Esophagus squamous epithelium (tissue), 5 donors: ENCODE measurements around the gene OAT. TPM values are rescaled to one million over a fixed set of nuclear protein-coding genes. Genes with fewer than 3 reads are reported as not detected.

Experiments
- DNase-seq: peaks from one replicate; lab custom pipeline; 2025; lab: John Stamatoyannopoulos, UW
- H3K27ac ChIP-seq, 4 donors: fragments of 200-600 bp; sonication (generic); one replicate each; pipeline ENCODE4 v1.5.1; 2016 to 2019; ENCODE audit warnings: mild to moderate bottlenecking in 1 of 4
- H3K27me3 ChIP-seq, 4 donors: fragments of 200-600 bp; sonication (generic); 1 replicate in 3 of 4; 2 replicates in 1 of 4; pipeline versions ENCODE4 v1.5.1 to v1.6.0; 2017 to 2021; ENCODE audit warnings: antibody characterized with exemption in 1 of 4
- H3K36me3 ChIP-seq, 3 donors: fragments of 200-600 bp; sonication (generic); one replicate each; pipeline ENCODE4 v1.5.1; 2016 to 2019
- H3K4me1 ChIP-seq, 3 donors: fragments of 200-600 bp; sonication (generic); one replicate each; pipeline ENCODE4 v1.5.1; 2017 to 2019
- H3K4me3 ChIP-seq, 4 donors: fragments of 200-600 bp; sonication (generic); 1 replicate in 3 of 4; 2 replicates in 1 of 4; pipeline ENCODE4 v1.5.1; 2016 to 2019; ENCODE audit warnings: mild to moderate bottlenecking in 2 of 4, moderate library complexity in 1 of 4
- H3K9me3 ChIP-seq, 3 donors: fragments of 200-600 bp; sonication (generic); one replicate each; pipeline ENCODE4 v1.5.1; 2016 to 2019
- CTCF ChIP-seq, 6 experiments: fragments of 450-650 bp in 4 of 6; fragments of 200-600 bp in 2 of 6; sonication (generic) in 2 of 6; IDR thresholded peaks; one replicate each; pipeline ENCODE4 v1.5.1; 2016 to 2019; ENCODE audit warnings: antibody characterized with exemption in 6 of 6, mild to moderate bottlenecking in 4 of 6, moderate library complexity in 4 of 6
- POLR2A ChIP-seq, 4 donors: fragments of 450-650 bp; IDR thresholded peaks; one replicate each; pipeline ENCODE4 v1.6.1; 2017; ENCODE audit warnings: antibody characterized with exemption in 4 of 4, mild to moderate bottlenecking in 4 of 4, moderate library complexity in 3 of 4
- WGBS, 2 donors: methylation state at CpG; one replicate each; pipeline ENCODE4 v1.1.5; 2018; 5-methylcytosine and 5-hydroxymethylcytosine counted together
- intact Hi-C: fragments of 100-400 bp; cut with DNase I; formaldehyde crosslinking; loops from one replicate; pipeline ENCODE4 v1.15.0; 2022
- total RNA-seq, 4 donors: library from RNA; depleted of rRNA; stranded (reverse); fragments of >200 nt; gene quantifications; one replicate each; pipeline ENCODE4 v1.1.0, GENCODE V29; 2016
- donor health status: DM: yes; HTN: yes; CAD: no.

Gene OAT
- total RNA-seq, 4 donors from 2014 or later, result 101 to 194 (median 131) TPM

GRCh38 chr10:124459395-124459794 is 40.7 kb upstream of the OAT start:
- Histone ChIP-seq H3K27me3 (peaks cover 0 to 17% (median 0%) of the 10 kb centered on the region in 4 donors), H3K4me3 (no peak overlapping the region), H3K36me3 (no peaks in the 10 kb centered on the region), H3K9me3 (no peaks in the 10 kb centered on the region), H3K27ac (no peak overlapping the region), H3K4me1 (peaks cover 3 to 35% (median 3%) of the 10 kb centered on the region in 3 donors)
- 35 to 58% methylated on average over 1 of the region's 1 CpG for WGBS, 2 donors
- intact Hi-C loops, result no loop called here
- DNase-seq, result no peak
- TF ChIP-seq POLR2A (IDR thresholded peaks at IDR 0.05) (no peak), CTCF (IDR thresholded peaks at IDR 0.05) (no peak)

- Histone ChIP-seq H3K4me3 (no peak overlapping the region), H3K27me3 (peaks cover 0 to 22% (median 0%) of the 10 kb centered on the region in 4 donors), H3K27ac (no peak overlapping the region), H3K9me3 (no peaks in the 10 kb centered on the region), H3K4me1 (peaks cover 3 to 35% (median 3%) of the 10 kb centered on the region in 3 donors), H3K36me3 (no peaks in the 10 kb centered on the region)
- TF ChIP-seq CTCF (IDR thresholded peaks at IDR 0.05), result no peak
- TF ChIP-seq POLR2A (IDR thresholded peaks at IDR 0.05), result no peak
- intact Hi-C loops, result no loop called here
- DNase-seq, result no peak
- WGBS, 2 donors, result 57 to 80% methylated on average over 1 to 2 of the region's 2 CpGs
Measured at GRCh38 chr10:124458889-124459288, 40.2 kb upstream of the OAT start.

GRCh38 chr10:124458473-124458872 is 39.8 kb upstream of the OAT start:
- no peak overlapping the region for H3K27ac ChIP-seq
- no peak overlapping the region for H3K4me3 ChIP-seq
- no peaks in the 10 kb centered on the region for H3K36me3 ChIP-seq
- intact Hi-C loops, result no loop called here
- no peak for TF ChIP-seq CTCF (IDR thresholded peaks at IDR 0.05)
- no peak for TF ChIP-seq POLR2A (IDR thresholded peaks at IDR 0.05)
- H3K27me3 ChIP-seq, result peaks cover 0 to 27% (median 0%) of the 10 kb centered on the region in 4 donors
- H3K9me3 ChIP-seq, result no peaks in the 10 kb centered on the region
- H3K4me1 ChIP-seq, result peaks cover 3 to 35% (median 3%) of the 10 kb centered on the region in 3 donors
- DNase-seq, result no peak
- WGBS, 2 donors, result 88 to 92% methylated on average over 3 to 4 of the region's 4 CpGs

GRCh38 chr10:124455441-124455840 is 36.7 kb upstream of the OAT start:
- peaks cover 0 to 57% (median 0%) of the 10 kb centered on the region in 4 donors for H3K27me3 ChIP-seq
- H3K27ac ChIP-seq, result no peak overlapping the region
- H3K9me3 ChIP-seq, result no peaks in the 10 kb centered on the region
- no peak overlapping the region for H3K4me3 ChIP-seq
- WGBS, 2 donors, result 61 to 64% methylated on average over 7 of the region's 7 CpGs
- H3K4me1 ChIP-seq, result peaks cover 0 to 29% (median 3%) of the 10 kb centered on the region in 3 donors
- H3K36me3 ChIP-seq, result no peaks in the 10 kb centered on the region
- TF ChIP-seq CTCF (IDR thresholded peaks at IDR 0.05) (no peak), POLR2A (IDR thresholded peaks at IDR 0.05) (no peak)
- intact Hi-C loops, result no loop called here
- DNase-seq, result no peak

- Histone ChIP-seq H3K4me3 (no peak overlapping the region), H3K36me3 (no peaks in the 10 kb centered on the region), H3K27me3 (peaks cover 0 to 70% (median 6%) of the 10 kb centered on the region in 4 donors), H3K4me1 (peaks cover 9 to 32% (median 10%) of the 10 kb centered on the region in 3 donors), H3K9me3 (no peaks in the 10 kb centered on the region), H3K27ac (no peak overlapping the region)
- intact Hi-C loops, result no loop called here
- WGBS, 2 donors, result 42 to 58% methylated on average over 7 of the region's 8 CpGs
- DNase-seq, result no peak
- TF ChIP-seq POLR2A (IDR thresholded peaks at IDR 0.05), result no peak
- no peak for TF ChIP-seq CTCF (IDR thresholded peaks at IDR 0.05)
Measured at GRCh38 chr10:124453960-124454610, 35.4 kb upstream of the OAT start.
